Measurements from ENCODE around the gene EFHB.
A peak's percentile ranks its signal among the peaks of the same experiment; 100 is the strongest.
"Not testable (repeated sequence)": the region's sequence is repeated elsewhere in the genome, so short reads cannot be mapped to it uniquely, and the experiment has no call there.

EFHB gene

DNA sequence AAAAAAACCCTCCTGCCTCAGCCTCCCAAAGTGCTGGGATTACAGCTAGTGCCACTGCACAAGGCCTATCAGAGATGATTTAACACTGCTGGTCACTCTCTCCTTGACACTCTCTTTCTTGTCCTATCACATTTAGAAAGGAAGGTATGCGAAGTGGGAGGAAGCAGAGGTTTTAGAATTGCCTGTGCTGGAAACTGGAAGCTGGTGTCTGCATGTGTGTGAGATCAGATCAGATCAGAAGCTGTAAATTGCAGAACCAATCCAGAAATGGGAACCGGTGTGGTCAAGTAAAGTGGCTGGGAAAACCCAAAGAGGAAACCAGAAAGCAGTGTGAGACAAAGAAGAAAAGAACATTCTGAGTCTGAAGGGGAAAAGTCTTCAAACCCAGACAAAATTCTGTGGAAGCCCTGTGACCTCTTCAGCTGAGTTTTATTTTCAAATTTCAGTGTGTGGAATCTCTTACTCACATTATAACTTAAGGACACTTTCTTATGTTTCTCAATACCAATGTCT, 2.8 kb downstream of the EFHB start:
- DNase-seq, result no peak

DNA sequence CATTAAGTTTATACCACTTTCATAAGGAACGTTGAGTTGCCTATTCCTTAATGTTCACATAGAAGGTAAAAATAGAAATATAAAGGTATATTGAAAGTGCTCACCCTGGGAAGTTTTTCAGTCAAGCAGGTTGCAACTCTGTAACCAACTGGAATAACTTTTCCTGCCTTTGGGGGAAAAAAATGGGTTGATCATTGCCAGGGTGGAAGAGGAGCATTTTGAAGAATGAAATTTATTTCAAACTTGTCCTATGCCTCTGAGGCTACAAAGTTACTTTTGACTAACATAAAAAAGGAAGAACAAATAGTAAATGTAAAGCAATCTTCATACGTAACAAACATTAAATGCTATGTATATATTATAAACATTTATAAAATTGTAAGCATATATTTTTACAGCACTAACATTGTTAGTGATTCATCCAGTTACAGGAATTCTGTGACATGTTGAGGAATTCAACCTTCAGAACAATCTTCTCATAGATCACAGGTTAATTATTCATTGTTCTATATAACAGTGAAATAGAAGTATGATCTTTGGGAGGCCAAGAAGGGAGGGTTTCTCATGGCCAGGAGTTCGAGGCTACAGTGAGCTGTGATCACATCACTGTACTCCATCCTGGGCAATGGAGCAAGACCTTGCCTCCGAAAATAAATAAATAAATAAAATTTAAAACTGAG, 13.5 kb downstream of the EFHB start:
- no peak for DNase-seq

DNA sequence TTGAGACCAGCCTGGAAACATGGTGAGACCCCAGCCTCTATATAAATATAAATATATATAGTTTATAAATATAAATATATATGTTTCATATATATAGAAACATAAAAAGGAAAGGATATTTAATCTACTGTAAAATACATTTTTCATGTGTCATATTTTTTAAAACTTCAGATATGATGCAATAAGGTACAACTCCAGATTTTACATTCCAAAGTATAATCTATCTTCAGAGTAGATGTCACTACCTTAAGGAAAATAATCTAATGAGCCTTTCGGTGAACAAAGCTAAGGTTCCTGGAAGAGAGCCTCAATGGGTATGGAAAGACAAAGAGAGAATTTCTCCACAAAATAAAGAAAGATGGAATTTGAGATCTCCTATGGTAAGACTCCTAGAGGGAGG, 16.9 kb downstream of the EFHB start:
- no peak for DNase-seq

DNA sequence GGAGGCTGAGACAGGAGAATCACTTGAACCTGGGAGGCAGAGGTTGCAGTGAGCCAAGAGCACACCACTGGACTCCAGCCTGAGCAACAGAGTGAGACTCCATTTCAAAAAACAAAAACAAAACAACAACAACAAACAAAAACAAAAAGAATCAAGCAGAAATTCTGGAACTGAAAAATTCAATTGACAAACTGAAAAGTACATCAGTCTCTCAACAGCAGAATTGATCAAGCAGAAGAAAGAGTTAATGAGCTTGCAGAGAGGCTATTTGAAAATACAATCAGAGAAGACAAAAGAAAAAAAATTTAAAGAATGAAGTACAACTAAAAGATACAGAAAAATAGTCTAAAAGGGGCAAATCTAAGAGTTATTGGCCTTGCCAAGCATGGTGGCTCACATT, 22.6 kb downstream of the EFHB start:
- no peak for DNase-seq

DNA sequence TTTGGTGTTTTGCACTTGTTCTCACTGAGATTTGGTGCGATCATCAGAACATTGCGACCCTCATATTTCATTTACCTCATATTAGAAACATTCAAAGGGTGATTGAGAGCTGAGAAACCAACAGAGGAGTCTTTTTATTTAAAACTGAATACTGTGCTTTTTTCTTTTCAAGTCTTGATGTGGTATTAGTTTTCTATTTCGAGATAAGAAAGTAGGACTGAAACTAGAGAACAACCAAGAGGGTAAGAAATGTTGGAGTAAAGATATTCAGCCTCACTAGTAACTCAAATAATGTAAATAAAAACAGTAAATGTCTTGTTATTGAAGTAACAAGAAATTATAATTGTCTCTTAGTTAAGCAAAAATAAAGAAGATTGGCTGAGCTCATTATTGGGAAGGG, 26.5 kb downstream of the EFHB start:
- DNase-seq, result no peak

DNA sequence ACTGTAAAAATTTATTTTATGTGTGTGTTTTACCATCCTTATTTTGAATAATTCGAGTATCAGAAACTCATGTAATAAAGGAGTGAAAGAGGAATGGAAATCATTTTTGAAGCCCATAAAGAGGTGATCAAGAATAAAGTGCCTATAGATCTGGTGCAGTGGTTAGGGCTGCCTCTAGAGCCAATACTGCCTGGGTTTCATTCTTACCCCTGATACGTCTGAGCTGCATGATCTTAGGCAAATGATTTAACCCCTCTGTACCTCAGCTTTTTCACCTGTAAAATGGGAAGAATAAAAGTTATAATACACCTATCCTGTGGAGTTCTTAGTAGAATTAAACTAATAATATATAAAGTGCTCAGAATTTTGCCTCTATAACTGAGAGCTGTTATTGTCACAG, 30.4 kb downstream of the EFHB start:
- DNase-seq, result no peak

DNA sequence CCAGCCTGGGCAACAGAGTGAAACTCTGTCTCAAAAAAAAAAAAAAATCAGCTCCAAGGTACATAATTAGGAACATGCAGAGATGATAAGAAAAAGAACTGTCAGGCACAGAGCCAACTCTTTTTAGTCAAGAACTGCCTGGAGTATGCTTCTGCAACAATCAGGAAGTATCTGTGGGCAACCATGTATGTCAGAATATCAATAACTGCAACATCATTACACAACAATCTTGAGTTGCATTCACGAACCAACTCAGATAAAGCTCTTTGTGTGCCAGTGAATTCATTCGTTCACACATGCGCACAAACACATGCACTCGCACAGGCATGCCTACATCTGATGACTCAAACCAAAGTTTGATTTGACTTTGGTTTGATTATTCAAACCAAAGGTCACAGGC, 32.1 kb downstream of the EFHB start:
- no peak for DNase-seq

DNA sequence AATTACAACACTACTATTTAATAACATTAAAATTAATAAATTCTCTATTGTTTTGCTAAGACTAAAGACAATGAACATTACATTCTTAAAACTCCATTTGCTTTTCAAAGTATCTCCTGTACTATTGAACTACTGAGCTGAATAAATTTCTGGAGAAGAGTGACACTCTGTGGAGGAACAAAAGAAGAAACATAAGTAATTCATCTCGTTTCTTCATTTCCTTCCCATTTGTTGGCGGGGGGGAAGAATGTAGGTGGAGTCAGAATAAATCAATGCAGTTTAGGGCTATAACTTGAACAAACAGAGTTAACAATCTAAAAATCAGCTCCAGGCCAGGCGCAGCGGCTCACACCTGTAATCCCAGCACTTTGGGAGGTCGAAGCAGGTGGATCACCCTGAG, 32.7 kb downstream of the EFHB start:
- DNase-seq, result no peak

DNA sequence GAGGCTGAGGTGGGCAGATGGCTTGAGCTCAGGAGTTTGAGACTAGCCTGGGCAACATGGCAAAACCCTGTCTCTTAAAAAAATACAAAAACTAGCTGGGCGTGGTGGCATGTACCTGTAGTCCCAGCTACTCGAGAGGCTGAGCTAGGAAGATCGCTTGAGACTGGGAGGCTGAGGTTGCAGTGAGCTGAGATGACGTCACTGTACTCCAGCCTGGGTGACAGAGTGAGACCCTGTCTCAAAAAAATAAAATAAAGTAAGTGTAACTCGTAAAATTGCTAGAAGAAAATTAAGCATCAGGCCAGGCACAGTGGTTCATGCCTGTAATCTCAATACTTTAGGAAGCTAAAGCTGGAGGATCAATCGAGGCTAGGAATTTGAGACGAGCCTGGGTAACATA, 34.2 kb downstream of the EFHB start:
- not testable (repeated sequence) for DNase-seq

DNA sequence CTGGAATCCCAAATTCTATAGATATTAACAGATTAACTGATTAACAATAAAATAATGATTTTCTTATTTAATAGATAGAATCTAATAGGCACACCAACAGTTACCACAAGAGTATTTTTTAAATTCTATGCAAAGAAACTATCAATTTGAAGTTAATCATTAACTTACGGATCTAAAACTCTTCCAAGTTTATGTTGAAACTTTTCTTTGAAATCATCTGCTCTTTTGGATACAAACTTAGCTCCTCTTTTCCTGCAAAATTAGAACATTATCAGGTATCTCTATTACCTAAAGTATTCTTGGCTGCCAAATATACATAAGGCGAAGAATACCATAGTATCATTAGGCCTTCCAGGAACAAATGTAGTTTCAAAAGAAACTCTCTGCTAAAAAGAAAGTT, 34.8 kb downstream of the EFHB start:
- DNase-seq, result no peak

DNA sequence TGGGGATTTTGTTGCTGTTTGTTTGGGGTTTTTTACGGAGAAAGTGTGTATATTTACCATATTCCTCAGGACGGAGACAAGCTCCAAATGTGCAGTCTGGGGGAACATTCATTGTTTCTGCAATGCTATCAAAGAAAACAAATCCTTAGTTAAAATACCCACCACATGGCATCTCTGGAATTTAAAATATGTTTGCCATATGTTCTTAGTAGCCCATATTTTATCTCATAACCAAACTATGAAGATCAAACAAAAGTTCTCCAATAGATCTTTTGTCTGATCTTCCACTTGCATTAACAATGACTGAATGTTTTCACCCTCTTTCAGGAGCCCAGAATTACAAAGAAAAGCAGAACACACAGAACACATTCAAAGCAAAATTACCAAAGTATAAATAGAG, 35.3 kb downstream of the EFHB start:
- DNase-seq, result no peak

DNA sequence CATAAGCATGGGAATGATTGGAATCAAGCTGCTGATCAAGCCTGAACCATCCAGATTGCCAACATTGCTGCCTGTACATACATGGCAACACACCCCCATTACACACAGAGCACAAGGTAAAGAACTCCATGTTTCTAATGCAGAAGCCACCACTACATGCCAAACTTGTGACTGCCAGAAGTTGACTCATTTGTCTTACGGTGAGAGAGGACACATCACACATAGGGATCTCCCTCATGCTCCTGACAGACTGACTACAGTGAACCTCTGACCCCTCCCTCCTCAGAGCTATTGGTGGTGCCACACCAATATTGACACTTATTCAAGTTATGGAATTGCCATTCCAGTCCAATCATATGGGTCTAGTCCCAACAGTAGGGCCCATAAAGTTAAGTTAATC, 42.3 kb downstream of the EFHB start:
- no peak for DNase-seq

DNA sequence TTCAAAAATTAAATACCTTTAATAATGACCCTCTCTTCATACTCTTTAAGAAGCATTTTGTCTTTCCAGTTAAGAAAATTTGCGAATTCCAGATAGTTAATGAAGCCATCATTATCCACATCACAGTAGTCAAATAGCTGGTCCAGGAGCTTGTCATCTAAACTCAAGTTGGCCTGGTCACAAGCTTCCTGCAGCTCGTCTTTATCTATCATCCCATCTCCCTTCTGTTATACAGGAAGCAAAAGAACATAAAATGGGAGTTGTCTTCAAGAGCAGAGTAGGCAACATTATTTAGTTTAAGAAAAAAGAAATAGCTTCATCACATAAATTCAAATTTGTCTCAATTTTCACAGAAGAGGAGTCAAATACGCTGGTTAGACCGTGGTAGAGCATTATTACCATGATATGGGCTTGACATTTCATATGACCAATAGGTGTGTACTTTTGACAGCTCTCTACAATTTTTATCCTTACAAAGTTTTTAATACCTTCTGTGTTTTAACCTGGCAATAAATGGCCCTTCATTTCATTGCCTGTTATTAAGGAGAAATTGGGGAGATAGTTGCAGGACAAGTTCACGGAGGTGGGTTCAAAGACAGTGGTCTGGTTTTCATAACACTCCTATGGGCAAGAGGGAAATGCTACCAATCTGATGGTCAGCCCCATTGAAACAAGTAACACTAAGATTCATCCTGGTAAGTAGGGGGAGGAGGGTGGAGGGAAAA, 45.4 kb downstream of the EFHB start:
- DNase-seq, result no peak

DNA sequence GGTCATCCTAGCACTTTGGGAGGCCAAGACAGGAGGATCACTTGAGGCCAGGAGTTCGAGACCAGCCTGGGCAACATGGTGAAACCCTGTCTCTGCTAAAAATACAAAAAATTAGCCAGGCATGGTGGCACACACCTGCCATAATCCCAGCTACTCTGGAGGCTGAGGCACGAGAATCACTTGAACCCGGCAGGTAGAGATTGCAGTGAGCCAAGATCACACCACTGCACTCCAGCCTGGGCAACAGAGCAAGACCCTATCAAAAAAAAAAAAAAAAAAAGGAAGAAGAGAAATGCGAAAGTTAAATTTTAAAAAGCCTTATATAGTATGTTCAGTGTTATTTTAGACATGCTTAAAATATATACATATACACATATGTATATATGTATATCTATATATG, 46.9 kb downstream of the EFHB start:
- DNase-seq, result not testable (repeated sequence)

DNA sequence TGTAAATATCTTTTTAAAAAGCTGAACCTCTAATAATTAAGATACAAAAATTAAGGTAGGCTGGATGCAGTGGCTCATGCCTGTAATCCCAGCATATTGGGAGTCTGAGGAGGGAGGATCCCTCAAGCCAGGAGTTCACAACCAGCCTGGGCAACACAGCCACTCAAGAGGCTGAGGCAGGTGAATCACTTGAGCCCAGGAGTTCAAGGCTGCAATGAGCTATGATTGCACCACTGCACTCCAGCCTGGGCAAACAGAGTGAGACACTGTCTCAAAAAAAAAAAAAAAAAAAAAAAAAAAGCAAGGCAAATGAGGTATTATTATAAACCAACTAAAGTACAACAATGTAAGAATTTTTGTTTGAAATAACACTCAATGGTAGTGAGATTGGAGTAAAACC, 47.6 kb downstream of the EFHB start:
- no peak for DNase-seq

DNA sequence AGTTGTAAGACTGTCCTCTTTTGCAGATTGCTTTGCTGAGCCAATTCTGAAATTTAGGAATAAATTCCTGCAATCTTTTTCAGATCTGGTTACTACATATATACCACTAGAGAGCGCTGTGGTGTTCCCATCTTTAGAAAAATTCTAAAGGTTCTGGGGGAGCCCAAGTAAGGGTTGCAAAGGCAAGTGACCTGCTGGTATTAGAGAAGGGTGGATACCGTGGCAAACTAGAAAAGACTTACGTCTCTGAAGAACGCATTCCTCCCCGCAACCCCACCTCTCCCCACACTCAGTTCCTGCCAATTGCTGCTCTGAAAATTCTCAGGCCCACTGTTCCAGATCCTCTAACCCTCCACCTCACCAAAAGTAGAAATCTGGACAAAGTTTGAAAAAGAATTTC, 48.5 kb downstream of the EFHB start:
- DNase-seq, result peak; percentile 4

DNA sequence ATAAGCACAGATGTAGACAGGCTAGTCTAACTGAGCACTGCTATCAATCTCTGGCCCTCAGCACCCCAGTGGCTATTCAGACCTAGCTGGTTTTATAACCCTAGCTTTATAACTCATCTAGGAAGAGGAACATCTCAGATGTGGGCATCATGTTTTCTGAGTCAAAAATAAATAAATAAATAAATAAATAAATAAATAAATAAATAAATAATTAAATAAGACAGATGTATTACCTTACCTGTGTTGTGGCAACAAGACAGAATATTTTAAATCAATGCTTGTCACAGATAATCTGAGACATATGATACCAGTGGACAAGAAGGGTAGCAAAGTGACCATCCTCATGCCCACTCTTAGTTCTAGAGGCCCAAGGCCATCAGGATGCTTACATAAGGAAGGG, 52.2 kb downstream of the EFHB start:
- no peak for DNase-seq

DNA sequence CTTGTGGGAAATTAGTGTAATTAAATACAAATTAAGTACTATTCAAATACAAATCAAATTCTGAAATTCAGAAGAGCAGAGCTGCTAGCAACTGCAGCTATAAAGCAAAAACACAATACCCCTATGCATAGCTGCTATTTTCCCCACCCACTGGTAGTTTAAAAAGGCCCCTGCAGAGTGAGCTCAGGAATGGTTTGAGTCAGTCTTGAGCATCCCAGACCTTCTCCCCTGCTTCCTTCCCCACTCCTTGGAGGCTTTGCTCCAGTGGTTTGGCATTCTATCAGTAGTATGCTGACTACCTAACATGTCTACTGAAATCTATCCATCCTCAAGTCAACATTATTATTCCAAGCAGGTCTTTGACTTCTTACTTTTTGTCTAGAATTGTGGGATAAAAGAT, 53.0 kb downstream of the EFHB start:
- no peak for DNase-seq

DNA sequence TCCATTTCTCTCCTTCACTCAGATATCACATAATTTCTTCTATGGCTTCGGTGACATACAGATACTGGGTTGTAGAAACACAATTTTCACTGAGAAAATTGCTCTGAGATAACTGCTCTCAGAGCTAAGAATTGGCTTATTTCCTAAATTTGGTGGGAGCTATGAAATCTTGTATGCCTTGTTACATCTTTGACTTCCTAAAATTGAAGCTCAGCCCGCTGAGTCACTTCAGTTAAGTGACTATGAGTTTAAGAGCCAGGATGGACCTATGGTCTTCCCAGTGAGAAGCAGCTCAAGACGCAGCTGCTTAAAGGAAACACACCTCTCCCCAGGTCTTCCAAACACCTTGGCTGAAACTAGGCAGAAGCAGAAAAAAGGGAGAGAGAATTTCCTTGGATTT, 56.4 kb downstream of the EFHB start:
- DNase-seq, result no peak

DNA sequence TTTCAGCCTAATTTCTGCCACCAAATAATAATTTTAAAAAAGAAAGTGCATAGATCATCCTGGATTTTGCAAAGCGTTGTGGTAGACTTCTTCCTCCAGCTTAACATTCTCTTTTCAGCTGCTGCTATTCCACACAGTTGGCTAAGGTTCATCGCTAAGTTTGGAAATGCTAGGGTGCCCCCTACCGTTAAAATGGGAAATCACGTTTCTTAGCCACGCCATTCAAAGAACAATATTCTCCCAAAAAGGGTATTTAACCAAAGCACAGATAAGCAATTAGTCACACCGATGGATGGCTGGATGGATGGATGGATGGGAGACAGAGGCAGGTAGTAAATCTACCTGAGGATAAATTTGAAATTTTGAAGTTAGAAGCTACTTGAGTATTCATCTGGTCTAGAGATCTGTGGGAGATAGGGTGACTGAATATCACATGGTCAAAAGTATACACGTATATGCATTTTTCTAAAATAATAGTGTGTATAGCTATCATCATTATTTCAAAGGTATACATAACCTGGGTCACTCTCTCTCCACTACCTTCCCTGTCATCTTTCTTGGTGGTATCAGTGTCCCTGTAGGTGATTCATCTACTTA, 67.2 kb downstream of the EFHB start:
- DNase-seq, result peak; percentile 19

DNA sequence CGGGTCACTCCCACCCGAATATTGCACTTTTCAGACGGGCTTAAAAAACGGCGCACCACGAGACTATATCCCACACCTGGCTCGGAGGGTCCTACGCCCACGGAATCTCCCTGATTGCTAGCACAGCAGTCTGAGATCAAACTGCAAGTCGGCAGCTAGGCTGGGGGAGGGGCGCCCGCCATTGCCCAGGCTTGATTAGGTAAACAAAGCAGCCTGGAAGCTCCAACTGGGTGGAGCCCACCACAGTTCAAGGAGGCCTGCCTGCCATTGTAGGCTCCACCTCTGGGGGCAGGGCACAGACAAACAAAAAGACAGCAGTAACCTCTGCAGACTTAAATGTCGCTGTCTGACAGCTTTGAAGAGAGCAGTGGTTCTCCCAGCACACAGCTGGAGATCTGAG, 78.7 kb downstream of the EFHB start:
- DNase-seq, result not testable (repeated sequence)

DNA sequence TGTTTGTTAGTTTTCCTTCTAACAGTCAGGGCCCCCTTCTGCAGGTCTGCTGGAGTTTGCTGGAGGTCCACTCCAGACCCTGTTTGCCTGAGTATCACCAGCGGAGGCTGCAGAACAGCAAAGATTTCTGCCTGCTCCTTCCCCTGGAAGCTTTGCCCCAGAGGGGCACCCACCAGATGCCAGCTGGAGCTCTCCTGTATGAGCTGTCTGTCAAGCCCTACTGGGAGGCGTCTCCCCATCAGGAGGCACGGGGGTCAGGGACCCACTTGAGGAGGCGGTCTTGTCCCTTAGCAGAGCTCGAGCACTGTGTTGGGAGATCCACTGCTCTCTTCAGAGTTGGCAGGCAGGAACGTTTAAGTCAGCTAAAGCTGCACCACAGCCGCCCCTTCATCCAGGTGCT, 87.4 kb downstream of the EFHB start:
- DNase-seq, result not testable (repeated sequence)

Measured in COR-L47 (cell line).